Osteoblast (primary cell): ENCODE results near the gene CHCHD3. TPM values are rescaled to one million over a fixed set of nuclear protein-coding genes. Genes with fewer than 3 reads are reported as not detected.
"Not testable (repeated sequence)": the region's sequence is repeated elsewhere in the genome, so short reads cannot be mapped to it uniquely, and the experiment has no call there.

Experiments
- DNase-seq: peaks from one replicate; pipeline ENCODE4 v3.0.0; 2011; ENCODE audit warnings: low spot score, mixed read lengths; ENCODE audit not compliant: insufficient read length; ENCODE audit errors: missing footprints
- H2AFZ ChIP-seq: 2 replicates; pipeline ENCODE4 v1.6.0; 2011; ENCODE audit warnings: mild to moderate bottlenecking, low read length
- H3K27ac ChIP-seq: 2 replicates; pipeline ENCODE4 v1.5.1; 2011; ENCODE audit warnings: mild to moderate bottlenecking, low read depth, low read length, moderate library complexity
- H3K27me3 ChIP-seq: 2 replicates; pipeline ENCODE4 v1.6.0; 2012; ENCODE audit warnings: mild to moderate bottlenecking, control low read depth, inconsistent platforms, low read length, moderate library complexity; ENCODE audit not compliant: insufficient read depth
- H3K36me3 ChIP-seq: 2 replicates; pipeline ENCODE4 v1.5.1; 2011; ENCODE audit warnings: mild to moderate bottlenecking, low read length, control low read depth, moderate library complexity; ENCODE audit not compliant: insufficient read depth
- H3K4me1 ChIP-seq: 2 replicates; pipeline ENCODE4 v1.5.1; 2011; ENCODE audit warnings: mild to moderate bottlenecking, low read length, control low read depth, moderate library complexity; ENCODE audit not compliant: insufficient read depth
- H3K4me2 ChIP-seq: 2 replicates; pipeline ENCODE4 v1.6.0; 2011; ENCODE audit warnings: mild to moderate bottlenecking, low read length; ENCODE audit not compliant: insufficient read depth
- H3K4me3 ChIP-seq: fragments of 200-600 bp; sonication (generic); 3 replicates; pipeline ENCODE4 v1.5.1; 2012; ENCODE audit warnings: mild to moderate bottlenecking, low read length, inconsistent platforms; ENCODE audit not compliant: insufficient read depth
- H3K79me2 ChIP-seq: 2 replicates; pipeline ENCODE4 v1.6.0; 2012; ENCODE audit warnings: mild to moderate bottlenecking, low read length, control low read depth, inconsistent platforms; ENCODE audit not compliant: insufficient read depth
- H3K9me3 ChIP-seq: 2 replicates; pipeline ENCODE4 v1.5.1; 2011; ENCODE audit warnings: low read depth, low read length, control low read depth
- H4K20me1 ChIP-seq: 2 replicates; pipeline ENCODE4 v1.6.0; 2012; ENCODE audit warnings: mild to moderate bottlenecking, low read length, control low read depth; ENCODE audit not compliant: insufficient read depth
- total RNA-seq: library from RNA; depleted of rRNA; stranded (reverse); fragments of >200 nt; gene quantifications from 2 replicates; pipeline ENCODE4 v1.2.3, GENCODE V29; 2012
- TF ChIP-seq, protein P1 (sequence below): IDR thresholded peaks from 2 replicates; pipeline ENCODE4 v1.5.1; 2011; ENCODE audit warnings: mild to moderate bottlenecking, low read depth, low read length, moderate library complexity; ENCODE audit errors: extremely low read depth

The CHCHD3 gene
- total RNA-seq, 1 donor = 89.8 TPM

DNA sequence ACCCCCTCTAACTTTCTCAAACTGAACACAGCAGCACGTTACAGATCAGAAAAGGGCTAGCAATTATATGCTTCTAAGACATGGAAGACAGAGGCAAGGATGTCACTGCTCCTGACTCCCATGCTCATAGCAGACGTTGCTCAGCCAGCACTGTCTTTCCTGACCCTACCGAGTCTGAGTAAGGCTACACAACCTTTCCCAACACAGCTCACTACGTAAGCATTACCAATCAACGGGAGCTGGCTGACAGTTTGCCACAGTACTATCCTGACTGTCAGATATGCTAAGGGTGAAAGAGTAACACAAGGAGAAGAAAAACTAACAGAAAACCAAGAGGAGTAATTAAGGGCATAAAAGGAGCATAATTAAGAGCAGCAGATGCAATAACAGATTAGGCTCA, 171.2 kb downstream of the CHCHD3 start:
- Histone ChIP-seq H3K27ac (no peak overlapping the region), H3K27me3 (no peaks in the 10 kb centered on the region), H3K9me3 (no peaks in the 10 kb centered on the region), H4K20me1 (peaks cover 13% of the 10 kb centered on the region), H3K79me2 (no peaks in the 10 kb centered on the region), H3K4me2 (no peak overlapping the region), H3K4me1 (no peaks in the 10 kb centered on the region), H3K4me3 (no peak overlapping the region), H2AFZ (no peak overlapping the region), H3K36me3 (no peaks in the 10 kb centered on the region)
- DNase-seq = no peak
- TF ChIP-seq, protein P1, sequence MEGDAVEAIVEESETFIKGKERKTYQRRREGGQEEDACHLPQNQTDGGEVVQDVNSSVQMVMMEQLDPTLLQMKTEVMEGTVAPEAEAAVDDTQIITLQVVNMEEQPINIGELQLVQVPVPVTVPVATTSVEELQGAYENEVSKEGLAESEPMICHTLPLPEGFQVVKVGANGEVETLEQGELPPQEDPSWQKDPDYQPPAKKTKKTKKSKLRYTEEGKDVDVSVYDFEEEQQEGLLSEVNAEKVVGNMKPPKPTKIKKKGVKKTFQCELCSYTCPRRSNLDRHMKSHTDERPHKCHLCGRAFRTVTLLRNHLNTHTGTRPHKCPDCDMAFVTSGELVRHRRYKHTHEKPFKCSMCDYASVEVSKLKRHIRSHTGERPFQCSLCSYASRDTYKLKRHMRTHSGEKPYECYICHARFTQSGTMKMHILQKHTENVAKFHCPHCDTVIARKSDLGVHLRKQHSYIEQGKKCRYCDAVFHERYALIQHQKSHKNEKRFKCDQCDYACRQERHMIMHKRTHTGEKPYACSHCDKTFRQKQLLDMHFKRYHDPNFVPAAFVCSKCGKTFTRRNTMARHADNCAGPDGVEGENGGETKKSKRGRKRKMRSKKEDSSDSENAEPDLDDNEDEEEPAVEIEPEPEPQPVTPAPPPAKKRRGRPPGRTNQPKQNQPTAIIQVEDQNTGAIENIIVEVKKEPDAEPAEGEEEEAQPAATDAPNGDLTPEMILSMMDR = no peak

DNA sequence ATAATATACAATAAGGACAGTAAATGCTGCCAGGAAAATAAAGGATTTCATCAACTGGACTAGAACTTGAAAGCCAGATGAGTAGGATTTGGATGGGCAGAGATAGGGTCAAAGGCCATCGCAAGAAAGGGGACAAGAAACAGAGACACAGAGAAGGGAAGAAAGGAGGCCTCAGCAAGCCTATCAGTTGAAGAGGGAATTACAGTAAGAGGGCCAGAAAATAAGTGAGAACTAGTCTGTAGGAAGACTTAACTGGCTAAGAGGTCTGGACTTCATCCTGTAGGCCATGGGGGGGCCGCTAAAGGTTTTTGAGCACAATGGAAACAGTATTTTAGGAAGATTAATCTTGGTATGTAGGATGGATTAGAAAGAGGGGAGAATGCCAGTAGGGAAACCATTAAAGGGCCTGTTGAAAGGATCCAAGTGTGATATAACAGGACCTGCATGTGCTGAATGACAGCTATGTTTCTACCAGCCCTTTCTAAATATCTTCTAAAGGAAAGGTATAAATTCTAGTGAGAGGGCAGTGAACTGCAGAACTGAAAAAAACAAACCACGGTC, 174.4 kb downstream of the CHCHD3 start:
- no peak overlapping the region for H3K4me3 ChIP-seq
- H3K4me2 ChIP-seq = no peak overlapping the region
- H3K27me3 ChIP-seq = no peaks in the 10 kb centered on the region
- no peaks in the 10 kb centered on the region for H3K36me3 ChIP-seq
- H3K79me2 ChIP-seq = no peaks in the 10 kb centered on the region
- DNase-seq = no peak
- no peak overlapping the region for H3K27ac ChIP-seq
- peaks cover 13% of the 10 kb centered on the region for H4K20me1 ChIP-seq
- TF ChIP-seq, protein P1 = no peak
- no peak overlapping the region for H2AFZ ChIP-seq
- H3K9me3 ChIP-seq = no peaks in the 10 kb centered on the region
- H3K4me1 ChIP-seq = no peaks in the 10 kb centered on the region

DNA sequence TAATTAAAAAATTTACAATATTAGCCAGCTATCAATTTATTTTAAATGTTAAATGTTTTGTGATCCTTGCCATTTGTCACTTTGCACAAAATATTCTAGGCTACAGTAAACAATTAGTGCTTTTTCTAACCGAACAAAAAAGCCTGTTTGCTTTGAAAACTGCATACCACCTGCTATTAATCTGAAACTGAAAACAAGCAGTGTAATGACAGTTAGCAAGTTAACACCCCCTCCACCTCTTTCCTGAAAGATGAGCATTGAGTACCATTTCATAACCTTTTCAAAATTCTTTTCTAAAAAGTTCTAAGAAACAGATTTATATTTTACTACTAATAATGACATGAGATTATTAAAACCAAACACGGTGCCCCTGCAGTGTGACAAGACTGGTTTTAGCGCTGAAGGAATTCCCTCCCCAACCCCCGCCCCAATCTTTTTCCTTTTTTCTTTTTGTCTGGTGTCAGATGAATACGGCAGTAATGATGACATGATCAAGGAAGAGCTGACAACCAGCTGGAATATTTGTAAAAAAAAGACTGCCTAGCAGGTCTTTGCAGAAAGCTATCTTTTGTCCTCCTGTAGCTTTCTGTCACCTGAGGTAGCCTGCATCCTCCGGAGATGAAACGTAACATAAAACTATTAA, 175.6 kb downstream of the CHCHD3 start:
- H4K20me1 ChIP-seq = peaks cover 13% of the 10 kb centered on the region
- TF ChIP-seq, protein P1 = no peak
- no peaks in the 10 kb centered on the region for H3K4me1 ChIP-seq
- no peak overlapping the region for H3K4me3 ChIP-seq
- H3K36me3 ChIP-seq = no peaks in the 10 kb centered on the region
- no peaks in the 10 kb centered on the region for H3K27me3 ChIP-seq
- H3K4me2 ChIP-seq = no peak overlapping the region
- no peak overlapping the region for H3K27ac ChIP-seq
- no peak for DNase-seq
- no peak overlapping the region for H2AFZ ChIP-seq
- H3K9me3 ChIP-seq = no peaks in the 10 kb centered on the region
- H3K79me2 ChIP-seq = no peaks in the 10 kb centered on the region

DNA sequence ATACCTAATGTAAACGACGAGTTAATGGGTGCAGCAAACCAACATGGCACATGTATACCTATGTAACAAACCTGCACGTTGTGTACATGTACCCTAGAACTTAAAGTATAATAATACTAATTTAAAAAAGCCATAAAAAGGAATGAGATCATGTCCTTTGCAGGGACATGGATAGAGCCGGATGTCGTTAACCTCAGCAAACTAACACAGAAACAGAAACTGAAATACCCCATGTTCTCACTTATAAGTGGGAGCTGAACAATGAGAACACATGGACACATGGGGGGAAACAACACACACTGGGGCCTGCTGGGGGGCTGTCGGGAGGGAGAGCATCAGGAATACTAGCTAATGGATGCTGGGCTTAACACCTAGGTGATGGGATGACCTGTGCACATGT, 176.8 kb downstream of the CHCHD3 start:
- not testable (repeated sequence) for H3K9me3 ChIP-seq, H3K4me3 ChIP-seq, H4K20me1 ChIP-seq, H3K4me1 ChIP-seq, DNase-seq, H2AFZ ChIP-seq, H3K4me2 ChIP-seq, H3K36me3 ChIP-seq, H3K27me3 ChIP-seq, H3K27ac ChIP-seq, H3K79me2 ChIP-seq
